ENCODE results near the gene PROSER3.

GRCh38 chr19:35789978-35790944 is 32.3 kb downstream of the PROSER3 start:
- TF ChIP-seq, protein P1, sequence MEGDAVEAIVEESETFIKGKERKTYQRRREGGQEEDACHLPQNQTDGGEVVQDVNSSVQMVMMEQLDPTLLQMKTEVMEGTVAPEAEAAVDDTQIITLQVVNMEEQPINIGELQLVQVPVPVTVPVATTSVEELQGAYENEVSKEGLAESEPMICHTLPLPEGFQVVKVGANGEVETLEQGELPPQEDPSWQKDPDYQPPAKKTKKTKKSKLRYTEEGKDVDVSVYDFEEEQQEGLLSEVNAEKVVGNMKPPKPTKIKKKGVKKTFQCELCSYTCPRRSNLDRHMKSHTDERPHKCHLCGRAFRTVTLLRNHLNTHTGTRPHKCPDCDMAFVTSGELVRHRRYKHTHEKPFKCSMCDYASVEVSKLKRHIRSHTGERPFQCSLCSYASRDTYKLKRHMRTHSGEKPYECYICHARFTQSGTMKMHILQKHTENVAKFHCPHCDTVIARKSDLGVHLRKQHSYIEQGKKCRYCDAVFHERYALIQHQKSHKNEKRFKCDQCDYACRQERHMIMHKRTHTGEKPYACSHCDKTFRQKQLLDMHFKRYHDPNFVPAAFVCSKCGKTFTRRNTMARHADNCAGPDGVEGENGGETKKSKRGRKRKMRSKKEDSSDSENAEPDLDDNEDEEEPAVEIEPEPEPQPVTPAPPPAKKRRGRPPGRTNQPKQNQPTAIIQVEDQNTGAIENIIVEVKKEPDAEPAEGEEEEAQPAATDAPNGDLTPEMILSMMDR (IDR thresholded peaks at IDR 0.05), result no peak
- no peak for TF ChIP-seq POLR2A (IDR thresholded peaks at IDR 0.05)
